IMR-90 (cell line): ENCODE data around the gene SCRG1. TPM values are rescaled to one million over a fixed set of nuclear protein-coding genes. Genes with fewer than 3 reads are reported as not detected.

Experiments
- ATAC-seq: fragments of 200-7000 bp; cut with Tn5 transposase; 2 replicates; pipeline ENCODE4 v1.9.1; 2020; ENCODE audit warnings: low read depth, mild to moderate bottlenecking, moderate library complexity
- BruUV-seq: library from RNA; stranded (reverse); fragments of 400-500 nt; replicated peaks from 2 replicates; lab custom pipeline; 2021; lab: Mats Ljungman, UMichigan
- CTCF ChIA-PET: fragments of 300-600 bp; formaldehyde crosslinking; extraction: SDS; loops from one replicate; lab custom pipeline; 2021; ENCODE audit warnings: antibody characterized with exemption; lab: Yijun Ruan, JAX
- POLR2A ChIA-PET: fragments of 300-600 bp; sonication (Branson Sonifier 250); formaldehyde crosslinking; loops from one replicate; lab custom pipeline; 2022; ENCODE audit warnings: antibody characterized with exemption; ENCODE audit not compliant: unreplicated experiment; lab: Charles Lee
- DNase-seq: peaks from one replicate; pipeline ENCODE4 v3.0.0; 2013
- H2AFZ ChIP-seq: replicated peaks from 2 replicates; pipeline ENCODE3; 2013; ENCODE audit warnings: low read length, mild to moderate bottlenecking; ENCODE audit not compliant: poor library complexity
- H2AK5ac ChIP-seq: 2 replicates; pipeline ENCODE4 v1.6.1; 2013; ENCODE audit warnings: low read depth, low read length, inconsistent platforms
- H2AK9ac ChIP-seq: replicated peaks from 2 replicates; pipeline ENCODE3; 2013; ENCODE audit warnings: mild to moderate bottlenecking, low read depth, low read length, moderate library complexity; ENCODE audit not compliant: poor library complexity
- H2BK120ac ChIP-seq: 2 replicates; pipeline ENCODE4 v1.6.1; 2013; ENCODE audit warnings: low read depth, low read length, inconsistent platforms
- H2BK15ac ChIP-seq: 3 replicates; pipeline ENCODE4 v1.6.1; 2013; ENCODE audit warnings: low read depth, low read length, inconsistent platforms
- H2BK20ac ChIP-seq: 2 replicates; pipeline ENCODE4 v1.6.1; 2013; ENCODE audit warnings: low read depth, mild to moderate bottlenecking, inconsistent platforms, low read length, moderate library complexity
- H2BK5ac ChIP-seq: 2 replicates; pipeline ENCODE4 v1.6.1; 2013; ENCODE audit warnings: mild to moderate bottlenecking, low read depth, low read length, inconsistent platforms; ENCODE audit not compliant: poor library complexity, severe bottlenecking
- H3K14ac ChIP-seq: replicated peaks from 2 replicates; pipeline ENCODE4 v1.6.1; 2013; ENCODE audit warnings: low read depth, low read length, inconsistent platforms
- H3K18ac ChIP-seq: 2 replicates; pipeline ENCODE4 v1.6.1; 2013; ENCODE audit warnings: low read depth, low read length, control low read depth
- H3K23ac ChIP-seq: 2 replicates; pipeline ENCODE4 v1.6.1; 2013; ENCODE audit warnings: low read depth, low read length, inconsistent platforms
- H3K27ac ChIP-seq: 2 replicates; pipeline ENCODE4 v1.5.1; 2013; ENCODE audit warnings: mild to moderate bottlenecking, control low read depth, low read length; ENCODE audit not compliant: insufficient read depth
- H3K27me3 ChIP-seq: 2 replicates; pipeline ENCODE4 v1.6.1; 2013; ENCODE audit warnings: low read length; ENCODE audit not compliant: control insufficient read depth, insufficient read depth
- H3K36me3 ChIP-seq: 2 replicates; pipeline ENCODE4 v1.6.1; 2013; ENCODE audit warnings: low read length, mixed read lengths; ENCODE audit not compliant: control insufficient read depth, insufficient read depth
- H3K4ac ChIP-seq: 2 replicates; pipeline ENCODE4 v1.6.1; 2013; ENCODE audit warnings: low read depth, low read length, inconsistent platforms
- H3K4me1 ChIP-seq: 2 replicates; pipeline ENCODE4 v1.6.1; 2013; ENCODE audit warnings: low read length, mixed read lengths; ENCODE audit not compliant: control insufficient read depth, insufficient read depth
- H3K4me2 ChIP-seq: 2 replicates; pipeline ENCODE4 v1.6.1; 2013; ENCODE audit warnings: low read depth, mild to moderate bottlenecking, control low read depth, low read length, moderate library complexity
- H3K4me3 ChIP-seq: 2 replicates; pipeline ENCODE4 v1.5.1; 2013; ENCODE audit warnings: low read depth, mild to moderate bottlenecking, control low read depth, low read length, moderate library complexity; ENCODE audit not compliant: insufficient read depth
- H3K56ac ChIP-seq: 2 replicates; pipeline ENCODE4 v1.6.1; 2013; ENCODE audit warnings: low read length, inconsistent platforms; ENCODE audit not compliant: insufficient read depth; ENCODE audit errors: extremely low read depth
- H3K79me1 ChIP-seq, 2 experiments: 2 replicates each; pipeline ENCODE4 v1.6.1; 2013; ENCODE audit warnings: low read length in 2 of 2, inconsistent platforms in 1 of 2, low read depth in 1 of 2
- H3K9ac ChIP-seq: 2 replicates; pipeline ENCODE4 v1.6.1; 2013; ENCODE audit warnings: low read depth, low read length, control low read depth
- H3K9me1 ChIP-seq: 2 replicates; pipeline ENCODE4 v1.6.1; 2013; ENCODE audit warnings: low read length, inconsistent platforms; ENCODE audit not compliant: insufficient read depth
- H3K9me3 ChIP-seq: 2 replicates; pipeline ENCODE4 v1.6.1; 2013; ENCODE audit warnings: low read length; ENCODE audit not compliant: control insufficient read depth, insufficient read depth
- H4K20me1 ChIP-seq: 2 replicates; pipeline ENCODE4 v1.6.1; 2013; ENCODE audit warnings: low read length, inconsistent platforms; ENCODE audit not compliant: insufficient read depth
- H4K5ac ChIP-seq: 2 replicates; pipeline ENCODE4 v1.6.1; 2013; ENCODE audit warnings: mild to moderate bottlenecking, low read depth, low read length, control low read depth
- H4K8ac ChIP-seq, 2 experiments: 2 replicates each; pipeline ENCODE4 v1.6.1; 2013; ENCODE audit warnings: low read depth in 2 of 2, low read length in 2 of 2, control low read depth in 1 of 2, inconsistent platforms in 1 of 2
- H4K91ac ChIP-seq: 2 replicates; pipeline ENCODE4 v1.6.1; 2013; ENCODE audit warnings: low read depth, low read length, inconsistent platforms; ENCODE audit not compliant: insufficient read depth
- BHLHE40 ChIP-seq: fragments of 150-350 bp; IDR thresholded peaks from 2 replicates; pipeline ENCODE4 v1.6.1; 2016; ENCODE audit warnings: mild to moderate bottlenecking, low read depth, low read length
- CEBPB ChIP-seq: IDR thresholded peaks from 2 replicates; pipeline ENCODE4 v1.6.1; 2012; ENCODE audit warnings: low read depth, low read length, improper control_type of control experiment
- ELK1 ChIP-seq: fragments of 150-350 bp; IDR thresholded peaks from 2 replicates; pipeline ENCODE4 v1.6.1; 2016; ENCODE audit warnings: low read depth, mild to moderate bottlenecking, low read length, moderate library complexity, borderline replicate concordance
- MAZ ChIP-seq: IDR thresholded peaks from 2 replicates; pipeline ENCODE4 v1.6.1; 2012; ENCODE audit warnings: low read depth, mild to moderate bottlenecking, low read length, improper control_type of control experiment, moderate library complexity, borderline replicate concordance
- MXI1 ChIP-seq: IDR thresholded peaks from 2 replicates; pipeline ENCODE4 v1.6.1; 2012; ENCODE audit warnings: low read depth, mild to moderate bottlenecking, low read length, moderate library complexity, borderline replicate concordance
- NFE2L2 ChIP-seq: fragments of 150-350 bp; IDR thresholded peaks from 2 replicates; pipeline ENCODE4 v1.6.1; 2016; ENCODE audit warnings: low read depth, mild to moderate bottlenecking, low read length
- POLR2A ChIP-seq: IDR thresholded peaks from 2 replicates; pipeline ENCODE4 v1.6.1; 2012; ENCODE audit warnings: mild to moderate bottlenecking, low read depth, low read length
- RAD21 ChIP-seq: IDR thresholded peaks from 2 replicates; pipeline ENCODE4 v1.6.1; 2012; ENCODE audit warnings: low read length, improper control_type of control experiment
- RCOR1 ChIP-seq: IDR thresholded peaks from 2 replicates; pipeline ENCODE4 v1.6.1; 2012; ENCODE audit warnings: mild to moderate bottlenecking, low read length, improper control_type of control experiment; ENCODE audit not compliant: insufficient replicate concordance
- SMC3 ChIP-seq: fragments of 150-350 bp; IDR thresholded peaks from 2 replicates; pipeline ENCODE4 v1.6.1; 2016; ENCODE audit warnings: low read depth, mild to moderate bottlenecking, antibody characterized with exemption, low read length, moderate library complexity
- USF2 ChIP-seq: fragments of 150-350 bp; IDR thresholded peaks from 2 replicates; pipeline ENCODE4 v1.6.1; 2017; ENCODE audit warnings: mild to moderate bottlenecking, antibody characterized with exemption, low read length, low read depth
- WGBS, 2 experiments: methylation state at CpG; one replicate each; pipeline versions ENCODE4 v1.1.5 to v1.1.7; 2013; ENCODE audit warnings: missing lambda C conversion rate in 2 of 2; ENCODE audit not compliant: insufficient read length in 1 of 2; ENCODE audit errors: extremely low coverage in 2 of 2; 5-methylcytosine and 5-hydroxymethylcytosine counted together
- dilution Hi-C: fragments of 300-500 bp; cut with HindIII; formaldehyde crosslinking; loops from one replicate; pipeline ENCODE4 v1.14.3; 2018; ENCODE audit warnings: low sequenced_read_pairs; ENCODE audit not compliant: unreplicated experiment
- in situ Hi-C: fragments of 300-500 bp; cut with MboI; formaldehyde crosslinking; loops from 3 replicates; pipeline ENCODE4 v1.14.3; 2019; ENCODE audit warnings: low sequenced_read_pairs, inconsistent platforms, mixed read lengths
- intact Hi-C: fragments of 100-400 bp; cut with micrococcal nuclease; formaldehyde crosslinking; loops from 2 replicates; pipeline ENCODE4 v1.10.0; 2022
- polyA plus RNA-seq, 3 experiments: library from polyadenylated mRNA; depleted of rRNA; stranded (reverse); fragments of >200 nt; gene quantifications; 2 replicates each; pipeline ENCODE4 v1.2.3, GENCODE V29; 2012; ENCODE audit warnings: low replicate concordance in 1 of 3
- total RNA-seq: library from RNA; depleted of rRNA; stranded (reverse); fragments of >200 nt; gene quantifications from 2 replicates; pipeline ENCODE4 v1.2.3, GENCODE V29; 2012
- TF ChIP-seq, protein P1 (sequence below): conservative IDR thresholded peaks from 2 replicates; pipeline ENCODE4 v1.5.1; 2012; ENCODE audit warnings: mild to moderate bottlenecking, low read depth, low read length, improper control_type of control experiment

SCRG1 gene
- total and polyA plus RNA-seq, 2 of the 4 experiments (the other 2 are of a cell fraction) = under 0.01 to 0.22 TPM

- Histone ChIP-seq H2AFZ (no peak overlapping the region), H2AK5ac (no peak overlapping the region), H4K91ac (no peak overlapping the region), H2AK9ac (no peak overlapping the region), H4K5ac (no peak overlapping the region), H2BK15ac (no peak overlapping the region), H3K9me3 (no peaks in the 10 kb centered on the region), H3K4me3 (no peak overlapping the region), H3K4me2 (no peak overlapping the region), H3K56ac (no peak overlapping the region), H3K14ac (no peak overlapping the region), H3K27ac (no peak overlapping the region), H3K9ac (no peak overlapping the region), H3K23ac (no peak overlapping the region), H3K36me3 (no peaks in the 10 kb centered on the region), H3K18ac (no peak overlapping the region), H2BK5ac (no peak overlapping the region), H3K27me3 (no peaks in the 10 kb centered on the region), H4K8ac (no peak overlapping the region), H3K9me1 (no peaks in the 10 kb centered on the region), H2BK120ac (no peak overlapping the region), H3K79me1 (no peaks in the 10 kb centered on the region), H2BK20ac (no peak overlapping the region), H3K4ac (no peak overlapping the region), H3K4me1 (no peaks in the 10 kb centered on the region), H4K20me1 (no peaks in the 10 kb centered on the region)
- in situ Hi-C loops (loop anchor here (5.0 kb wide), 1 partner anchor 401 kb away; no protein-coding TSS in a partner anchor), dilution Hi-C loops (no loop called here), intact Hi-C loops (no loop called here)
- TF ChIP-seq MXI1 = no peak
- TF ChIP-seq NFE2L2 = no peak
- no peak for TF ChIP-seq USF2
- TF ChIP-seq MAZ = no peak
- TF ChIP-seq POLR2A = no peak
- no peak for TF ChIP-seq RCOR1
- no peak for TF ChIP-seq CEBPB
- TF ChIP-seq, protein P1, sequence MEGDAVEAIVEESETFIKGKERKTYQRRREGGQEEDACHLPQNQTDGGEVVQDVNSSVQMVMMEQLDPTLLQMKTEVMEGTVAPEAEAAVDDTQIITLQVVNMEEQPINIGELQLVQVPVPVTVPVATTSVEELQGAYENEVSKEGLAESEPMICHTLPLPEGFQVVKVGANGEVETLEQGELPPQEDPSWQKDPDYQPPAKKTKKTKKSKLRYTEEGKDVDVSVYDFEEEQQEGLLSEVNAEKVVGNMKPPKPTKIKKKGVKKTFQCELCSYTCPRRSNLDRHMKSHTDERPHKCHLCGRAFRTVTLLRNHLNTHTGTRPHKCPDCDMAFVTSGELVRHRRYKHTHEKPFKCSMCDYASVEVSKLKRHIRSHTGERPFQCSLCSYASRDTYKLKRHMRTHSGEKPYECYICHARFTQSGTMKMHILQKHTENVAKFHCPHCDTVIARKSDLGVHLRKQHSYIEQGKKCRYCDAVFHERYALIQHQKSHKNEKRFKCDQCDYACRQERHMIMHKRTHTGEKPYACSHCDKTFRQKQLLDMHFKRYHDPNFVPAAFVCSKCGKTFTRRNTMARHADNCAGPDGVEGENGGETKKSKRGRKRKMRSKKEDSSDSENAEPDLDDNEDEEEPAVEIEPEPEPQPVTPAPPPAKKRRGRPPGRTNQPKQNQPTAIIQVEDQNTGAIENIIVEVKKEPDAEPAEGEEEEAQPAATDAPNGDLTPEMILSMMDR = no peak
- TF ChIP-seq RAD21 = no peak
- no peak for TF ChIP-seq BHLHE40
- no peak for TF ChIP-seq SMC3
- no peak for TF ChIP-seq ELK1
- no peak for DNase-seq
- POLR2A ChIA-PET = no interaction called here
- ATAC-seq = no peak
- CTCF ChIA-PET = interaction anchor here (1.1 to 2.1 kb wide), 3 partner anchors 76 to 100 kb away, joined by 3 to 7 read pairs (median 6); no protein-coding TSS in a partner anchor
- WGBS, 2 experiments = no CpG with 5 or more reads among the region's 3 CpGs
- no TSS peak for BruUV-seq
Measured at GRCh38 chr4:173418639-173419038, 19.7 kb upstream of the SCRG1 start.
